ENCODE results near the gene DYSF.

Gene DYSF

DNA sequence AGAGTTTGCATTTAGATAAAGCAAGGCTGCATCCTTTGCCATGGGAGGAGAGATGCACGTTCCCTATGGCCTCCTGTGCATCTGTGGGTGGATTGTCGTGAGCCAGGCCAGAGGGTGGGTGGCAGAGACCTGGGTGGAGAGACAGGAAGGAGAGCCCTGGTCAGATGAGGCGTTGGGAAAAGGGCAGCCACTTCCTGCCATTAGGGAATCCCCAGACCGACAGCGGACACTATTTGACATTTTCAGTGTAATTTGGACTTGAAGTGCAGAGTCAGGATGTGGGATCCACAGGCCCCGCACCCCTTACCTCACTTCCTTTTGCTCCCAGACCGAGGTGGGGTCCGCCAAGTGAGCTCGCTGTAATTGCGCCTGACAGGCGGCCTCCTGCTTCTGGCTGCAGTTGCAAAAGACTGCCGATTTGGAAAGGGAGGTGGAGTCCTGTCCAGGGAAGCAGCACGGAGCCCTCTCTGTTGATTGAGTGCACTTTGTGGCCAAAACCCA, 150.0 kb downstream of the DYSF start:
- DNase-seq (ENCODE audit: low spot score): no peak

DNA sequence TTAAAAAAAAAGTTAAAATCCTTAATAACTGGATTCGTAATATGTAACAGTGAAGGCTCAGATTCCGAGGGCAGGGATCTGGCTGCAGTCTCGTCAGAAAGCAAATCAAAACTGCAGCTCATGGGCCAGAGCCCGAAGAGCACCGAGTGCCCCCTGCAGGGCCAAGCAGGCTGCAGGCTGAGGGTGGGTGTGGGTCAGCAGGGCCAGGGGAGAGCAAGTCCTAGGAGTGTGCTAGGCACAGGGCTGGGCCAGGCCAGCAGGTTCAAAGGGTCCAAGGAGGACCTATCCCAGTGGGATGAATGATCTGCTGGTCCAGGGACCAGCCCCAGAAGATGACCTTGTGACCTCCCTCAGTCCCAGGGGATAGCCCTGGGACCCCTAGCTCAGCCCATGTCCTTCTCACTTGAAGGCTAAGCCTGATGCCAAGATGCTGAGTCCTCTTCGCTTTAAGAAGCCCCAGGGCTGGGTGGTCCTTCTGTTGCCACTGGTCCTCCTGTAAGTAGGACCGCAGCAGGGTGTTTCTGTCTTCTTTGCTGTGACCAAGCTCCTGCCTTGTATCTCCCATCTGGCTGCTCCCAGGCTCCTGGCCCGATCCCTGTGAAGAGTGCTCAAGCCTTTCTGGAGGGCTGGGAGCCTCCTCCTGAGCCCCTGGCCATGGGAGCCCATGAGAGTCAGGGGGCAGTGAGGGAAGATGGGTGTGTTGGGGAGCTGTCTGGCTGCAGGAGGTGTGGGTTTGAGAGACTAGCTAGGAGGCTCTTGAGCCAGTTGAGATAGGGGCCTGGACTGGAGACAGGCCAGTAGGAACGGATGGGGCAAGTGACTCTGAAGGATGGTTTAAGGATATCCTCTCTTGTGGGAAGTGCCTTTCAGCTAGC, 150.7 kb downstream of the DYSF start:
- no peak for DNase-seq (ENCODE audit: low spot score)

DNA sequence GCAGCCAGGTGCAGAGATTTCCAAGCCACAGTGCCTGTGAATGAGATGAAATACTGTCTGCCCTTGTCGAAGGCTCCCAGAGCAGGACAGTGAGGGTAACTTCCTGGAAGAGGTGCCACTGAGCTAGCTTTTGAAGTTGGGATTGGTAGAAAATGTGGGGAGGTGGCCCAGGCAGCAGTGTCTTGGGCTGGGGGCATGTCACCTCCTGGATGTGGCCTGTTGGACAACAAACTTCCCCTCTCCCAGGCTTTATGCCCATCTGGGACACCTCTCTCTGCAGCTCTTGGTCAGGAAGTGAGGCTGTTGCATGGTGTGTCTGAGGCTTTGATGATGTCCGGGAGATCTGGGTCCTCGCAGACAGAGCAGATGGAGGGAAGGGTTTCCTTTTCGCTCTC, 151.4 kb downstream of the DYSF start:
- DNase-seq (ENCODE audit: low spot score): no peak

DNA sequence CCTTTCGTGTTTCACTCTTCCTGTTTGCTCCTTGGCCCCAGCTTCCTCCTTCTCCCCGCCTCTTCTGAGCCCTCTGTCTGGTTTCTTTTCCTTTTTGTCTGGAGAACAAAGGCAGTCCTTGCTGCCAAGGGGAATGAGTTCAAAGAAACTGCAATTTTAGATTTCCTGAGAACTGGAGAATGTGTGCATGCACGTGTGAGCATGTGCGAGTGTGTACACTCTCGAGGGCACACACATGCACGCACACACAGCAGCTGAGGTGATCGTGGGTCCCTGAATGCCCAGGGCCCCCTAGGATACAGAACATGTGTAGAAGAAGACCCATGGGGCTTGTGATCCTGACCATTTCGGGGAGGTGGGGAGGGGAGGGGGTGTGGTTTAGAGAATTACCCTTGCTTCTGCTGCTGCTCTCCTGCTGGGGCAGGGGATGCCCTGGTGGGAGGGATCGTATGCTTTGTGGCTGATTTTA, 151.8 kb downstream of the DYSF start:
- DNase-seq (ENCODE audit: low spot score): no peak

DNA sequence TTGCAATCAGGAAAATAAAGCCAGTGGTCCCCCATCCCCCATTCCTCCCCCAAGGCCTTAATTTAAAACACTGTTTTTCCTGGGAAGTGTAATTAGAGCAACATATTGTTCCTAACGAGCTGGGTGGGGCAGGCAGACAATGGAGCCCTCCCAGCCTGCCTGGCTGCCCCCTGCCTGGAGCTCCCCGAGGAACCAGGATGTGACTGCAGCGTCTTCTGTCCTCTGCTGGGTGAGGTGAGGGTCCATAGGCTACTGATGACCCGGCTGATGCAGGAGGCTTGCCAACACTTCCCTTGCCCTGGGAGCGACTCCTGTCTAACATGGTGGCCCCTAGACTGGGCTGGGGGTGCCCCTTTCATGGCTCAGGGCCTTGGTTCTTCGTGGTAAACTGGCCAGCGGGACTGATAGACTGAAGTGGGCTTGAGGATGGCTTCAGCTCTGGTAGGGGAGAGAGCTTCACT, 152.4 kb downstream of the DYSF start:
- no peak for DNase-seq (ENCODE audit: low spot score)

DNA sequence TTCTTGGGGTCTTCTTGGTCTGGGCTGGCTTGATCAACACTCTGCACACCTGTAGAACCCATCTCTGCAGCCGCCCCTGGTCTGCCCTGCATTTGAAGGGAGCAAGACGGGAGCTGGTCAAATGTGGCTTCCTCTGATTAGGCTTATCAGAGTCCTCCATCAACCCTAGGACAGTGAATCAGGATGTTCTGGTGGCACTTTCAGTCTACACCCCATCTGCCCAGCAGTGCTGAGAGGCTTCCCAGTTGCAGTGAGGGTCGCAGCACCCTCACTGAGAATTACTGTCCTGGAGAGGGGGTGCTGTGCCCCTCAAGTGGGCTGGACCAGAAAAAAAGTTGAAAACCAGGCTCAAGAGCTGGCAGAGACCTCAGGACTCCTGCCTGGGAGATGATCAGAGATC, 152.9 kb downstream of the DYSF start:
- no peak for DNase-seq (ENCODE audit: low spot score)

DNA sequence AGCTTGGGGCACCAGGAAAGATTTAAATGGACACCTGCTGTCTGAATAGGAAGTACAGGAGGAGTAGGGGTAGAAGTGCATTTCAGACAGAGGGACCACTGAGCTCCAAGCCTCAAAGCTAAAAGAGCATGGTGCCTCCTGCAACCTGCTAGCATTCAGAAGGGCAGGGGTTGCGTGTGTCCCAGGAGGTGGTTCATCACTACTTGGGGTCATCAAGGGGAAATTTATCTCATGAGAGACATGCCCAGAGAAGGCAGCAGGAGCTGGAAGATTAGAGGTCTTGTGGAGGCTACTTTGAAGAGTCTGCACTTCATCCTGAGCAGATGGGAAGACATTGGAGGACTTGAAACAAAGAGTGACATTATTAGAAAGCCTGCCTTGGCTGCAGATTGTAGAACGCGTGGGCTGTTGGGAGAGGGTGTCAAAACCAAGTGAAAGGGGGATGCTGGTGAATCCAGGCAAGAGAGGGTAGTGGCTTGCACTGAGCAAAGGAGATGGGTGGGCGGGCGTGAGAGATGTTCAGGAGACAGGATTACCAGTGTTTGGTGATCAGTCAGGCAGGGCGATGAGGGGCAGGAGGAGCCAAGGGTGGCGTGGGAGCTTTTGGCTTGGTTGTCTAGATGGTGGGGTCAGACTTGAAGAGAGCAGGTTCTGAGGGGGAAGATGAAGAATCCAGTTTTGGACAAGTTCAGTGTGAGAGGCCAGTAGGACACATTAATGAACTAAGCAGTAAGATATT, 154.0 kb downstream of the DYSF start:
- no peak for DNase-seq (ENCODE audit: low spot score)

DNA sequence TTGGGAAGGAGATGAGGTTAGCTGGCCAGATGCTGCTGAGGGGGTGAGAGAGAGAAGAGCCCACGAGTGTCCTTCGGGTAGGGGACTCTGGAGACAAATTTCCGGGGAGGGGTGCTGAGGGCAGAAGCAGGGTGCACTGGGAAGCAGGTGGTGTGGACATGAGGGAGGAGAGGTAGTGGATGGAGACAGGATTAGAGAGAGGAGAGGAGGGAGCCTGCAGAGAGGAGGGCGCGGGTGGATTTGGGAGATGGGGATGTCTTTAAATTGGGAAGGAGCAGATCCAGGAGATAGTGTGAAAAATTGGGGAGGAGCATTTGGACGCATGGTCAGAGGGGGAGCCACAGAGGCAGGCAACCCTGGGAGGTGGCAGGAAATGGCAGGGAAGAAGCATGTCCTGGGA, 154.7 kb downstream of the DYSF start:
- DNase-seq (ENCODE audit: low spot score): no peak

DNA sequence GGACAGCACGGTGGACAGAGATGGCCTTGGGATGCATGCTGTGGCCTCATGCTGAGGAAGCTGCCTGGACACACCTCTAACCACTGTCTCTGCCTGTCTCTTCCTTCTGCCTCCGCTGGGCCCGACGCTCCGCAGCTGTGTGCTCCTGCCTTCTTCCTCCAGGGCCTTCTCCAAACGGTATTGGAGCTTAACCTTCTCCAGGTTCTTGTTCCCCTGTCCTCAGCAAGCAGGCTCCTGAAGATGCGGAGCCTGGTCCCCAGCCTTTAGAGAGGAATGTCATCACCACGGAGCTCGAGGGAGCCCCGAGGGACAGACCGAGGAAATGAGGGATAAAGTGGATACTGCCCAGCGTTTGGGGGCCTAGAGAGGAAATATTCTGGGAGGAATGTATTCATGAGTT, 155.1 kb downstream of the DYSF start:
- DNase-seq (ENCODE audit: low spot score): no peak

DNA sequence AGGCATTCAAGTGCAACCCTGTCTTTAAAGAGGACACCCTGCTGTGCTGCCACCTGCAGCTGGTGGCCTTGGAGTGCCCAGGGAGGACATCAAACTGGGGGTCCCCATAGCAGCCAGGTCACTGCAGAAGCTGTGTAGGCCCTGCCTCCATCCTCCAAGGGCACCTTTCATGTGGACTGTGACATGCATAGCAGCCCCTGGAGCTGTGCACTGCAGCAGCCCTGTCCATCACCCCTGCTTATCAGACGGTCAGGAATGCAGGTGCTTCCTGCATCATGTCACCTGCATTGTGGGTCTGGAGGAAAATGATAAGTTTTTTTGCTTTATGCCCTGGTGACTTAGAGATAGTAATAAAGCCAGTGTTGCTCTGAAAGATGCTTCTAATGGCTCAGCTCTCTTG, 155.7 kb downstream of the DYSF start:
- no peak for DNase-seq (ENCODE audit: low spot score)

DNA sequence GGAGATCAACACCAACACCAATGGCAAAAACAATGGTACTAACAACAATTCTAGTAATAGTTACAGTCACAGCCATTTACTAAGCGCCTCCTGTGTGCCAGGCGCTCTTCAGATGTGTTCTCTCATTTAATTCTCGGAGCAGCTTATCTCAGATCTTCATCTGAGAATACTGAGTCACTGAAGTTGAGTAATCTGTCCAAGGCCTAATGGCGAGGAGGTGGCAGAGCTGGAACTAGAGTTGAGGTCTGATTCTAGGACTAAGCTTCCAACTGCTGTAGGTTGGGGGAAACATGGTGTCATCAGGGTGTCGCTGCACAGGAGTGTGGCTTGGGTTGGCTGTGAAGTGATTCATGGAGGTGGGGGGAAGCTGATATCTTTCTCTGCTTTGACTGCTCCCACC, 156.1 kb downstream of the DYSF start:
- no peak for DNase-seq (ENCODE audit: low spot score)

DNA sequence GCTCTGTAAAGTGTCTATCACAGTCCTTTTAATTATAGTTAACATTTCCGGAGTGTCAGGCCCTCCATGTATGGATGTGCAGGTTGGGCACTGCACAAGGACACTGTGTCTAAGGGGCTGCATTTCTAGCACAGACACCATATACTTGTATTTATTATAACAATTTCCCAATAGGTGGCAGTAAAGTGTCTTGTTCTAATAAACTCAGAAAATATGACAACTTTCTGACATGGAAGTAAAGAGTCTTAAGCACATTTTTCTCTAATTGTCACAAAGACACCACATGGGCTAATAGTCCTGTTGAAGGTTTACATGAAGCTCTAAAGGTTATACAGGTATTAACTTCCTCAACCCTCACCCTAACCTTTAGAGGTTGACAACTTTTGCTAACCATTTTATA, 156.6 kb downstream of the DYSF start:
- peak; percentile 50 for DNase-seq (ENCODE audit: low spot score)

DNA sequence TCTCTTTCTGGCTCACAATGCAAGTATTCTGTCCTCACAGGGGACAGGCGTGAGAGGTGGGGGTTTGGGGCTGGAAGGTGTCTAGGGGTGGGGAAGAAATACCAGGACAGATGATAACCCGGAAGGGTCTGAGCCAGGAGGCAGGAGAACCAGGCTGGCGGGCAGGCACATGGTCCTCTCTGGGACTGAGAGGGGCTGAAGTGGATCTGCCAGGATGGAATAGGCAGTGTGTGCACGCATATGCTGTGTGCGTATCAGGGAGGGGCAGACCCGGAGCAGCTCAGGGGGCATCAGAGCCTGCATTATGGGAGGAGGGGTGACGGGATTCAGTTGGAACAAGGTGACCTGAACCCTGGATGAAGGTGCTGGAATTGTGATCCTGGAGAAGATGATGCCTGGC, 157.3 kb downstream of the DYSF start:
- no peak for DNase-seq (ENCODE audit: low spot score)

DNA sequence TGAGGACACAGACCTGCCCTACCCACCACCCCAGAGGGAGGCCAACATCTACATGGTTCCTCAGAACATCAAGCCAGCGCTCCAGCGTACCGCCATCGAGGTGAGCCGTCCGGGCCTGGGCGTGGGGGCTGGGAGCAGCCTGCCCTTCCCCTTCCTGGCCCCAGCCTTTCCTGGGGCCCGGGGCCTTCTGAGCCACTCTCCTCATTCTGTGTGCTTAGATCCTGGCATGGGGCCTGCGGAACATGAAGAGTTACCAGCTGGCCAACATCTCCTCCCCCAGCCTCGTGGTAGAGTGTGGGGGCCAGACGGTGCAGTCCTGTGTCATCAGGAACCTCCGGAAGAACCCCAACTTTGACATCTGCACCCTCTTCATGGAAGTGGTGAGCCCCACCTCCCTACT, 157.9 kb downstream of the DYSF start:
- DNase-seq (ENCODE audit: low spot score): no peak

DNA sequence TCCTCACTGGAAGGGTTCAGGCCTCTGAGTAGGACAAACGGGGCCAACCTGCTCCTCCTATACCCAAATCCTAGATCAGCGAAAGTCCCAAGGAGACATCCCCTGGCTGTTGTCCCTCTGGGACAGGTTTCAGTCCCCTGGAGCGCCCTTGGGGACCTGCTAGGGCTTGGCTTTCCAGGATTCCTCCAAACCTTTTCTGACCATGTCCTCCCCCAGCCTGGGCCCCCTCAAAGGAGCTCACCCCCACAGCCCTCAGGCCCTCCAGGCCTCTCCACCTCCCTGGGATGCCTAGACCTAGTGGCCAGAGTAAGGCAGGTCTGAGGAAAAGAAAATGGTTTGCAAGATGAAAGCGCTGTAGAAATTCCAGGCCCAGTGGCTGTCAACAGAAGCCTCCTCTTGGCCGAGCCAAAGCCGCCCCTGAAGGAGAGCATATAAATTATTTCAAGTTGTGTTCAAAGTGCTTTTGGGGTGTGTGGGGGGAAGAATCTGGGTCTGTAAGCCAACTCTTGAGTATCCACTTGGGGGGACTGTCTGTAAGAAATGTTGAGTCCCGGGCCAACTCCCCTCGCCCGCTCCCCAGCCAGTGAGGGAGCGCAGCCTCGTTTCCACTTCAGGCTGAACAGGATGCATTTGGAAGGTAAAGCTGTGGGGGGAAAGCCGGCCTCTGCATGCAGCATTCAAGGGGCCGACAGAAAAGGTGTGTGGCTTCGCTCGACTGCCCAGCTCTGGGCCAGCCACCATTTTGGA, 158.6 kb downstream of the DYSF start:
- no peak for DNase-seq (ENCODE audit: low spot score)

DNA sequence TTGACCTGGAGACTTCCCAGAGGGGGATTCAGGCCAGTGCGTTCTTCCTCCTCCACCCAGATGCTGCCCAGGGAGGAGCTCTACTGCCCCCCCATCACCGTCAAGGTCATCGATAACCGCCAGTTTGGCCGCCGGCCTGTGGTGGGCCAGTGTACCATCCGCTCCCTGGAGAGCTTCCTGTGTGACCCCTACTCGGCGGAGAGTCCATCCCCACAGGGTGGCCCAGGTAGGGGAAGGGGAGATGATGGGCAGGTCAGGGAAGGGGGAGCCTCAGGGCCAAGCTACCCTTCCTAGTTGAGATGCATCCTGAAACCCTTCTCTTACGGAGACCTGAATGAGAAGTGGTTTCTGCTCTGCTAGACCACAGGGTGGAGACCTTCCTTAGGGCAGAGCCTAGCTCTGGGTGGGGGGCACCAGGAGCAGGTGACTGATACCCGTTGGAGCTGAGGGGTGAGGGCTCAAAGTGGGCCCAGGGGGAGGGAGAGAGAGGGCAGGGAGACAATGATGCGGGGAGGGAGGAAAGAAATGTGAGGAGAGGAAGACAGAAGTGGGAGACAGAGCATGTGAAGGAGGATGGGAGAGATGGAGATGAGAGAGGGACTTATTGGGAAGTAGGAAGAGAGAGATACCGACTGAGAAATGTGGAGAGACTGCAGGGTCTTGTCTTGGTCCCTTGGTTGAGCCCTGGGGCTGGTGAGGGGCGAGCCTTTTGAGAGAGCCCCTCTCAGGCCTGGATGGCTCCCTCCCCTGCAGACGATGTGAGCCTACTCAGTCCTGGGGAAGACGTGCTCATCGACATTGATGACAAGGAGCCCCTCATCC, 159.4 kb downstream of the DYSF start:
- DNase-seq (ENCODE audit: low spot score): no peak

DNA sequence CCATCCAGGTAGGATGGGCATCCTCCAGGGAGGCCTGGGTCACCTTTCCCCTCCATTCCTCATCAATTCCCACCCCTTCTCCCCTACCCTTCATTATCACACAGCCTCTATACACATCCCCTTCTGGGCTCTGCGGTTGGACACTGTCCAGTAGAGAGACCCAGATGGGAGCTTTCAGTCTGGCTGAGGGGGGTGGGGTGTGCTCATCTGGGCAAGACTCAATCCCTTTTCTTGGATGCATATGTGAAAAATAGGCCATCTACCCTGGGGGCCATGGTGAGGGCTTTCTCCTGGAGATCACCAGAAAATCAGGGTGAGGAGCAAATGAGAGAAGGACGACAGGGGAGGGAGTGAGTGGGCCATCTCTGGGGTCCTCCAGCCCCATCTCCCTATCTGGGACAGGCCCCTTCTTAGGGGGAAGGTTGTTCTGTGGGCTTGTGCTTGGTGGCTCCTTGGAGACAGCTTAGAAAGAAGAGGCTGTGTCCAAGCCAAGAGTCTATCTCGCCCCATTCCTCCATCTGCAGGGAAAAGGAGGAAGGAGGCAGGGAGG, 160.1 kb downstream of the DYSF start:
- DNase-seq (ENCODE audit: low spot score): no peak

DNA sequence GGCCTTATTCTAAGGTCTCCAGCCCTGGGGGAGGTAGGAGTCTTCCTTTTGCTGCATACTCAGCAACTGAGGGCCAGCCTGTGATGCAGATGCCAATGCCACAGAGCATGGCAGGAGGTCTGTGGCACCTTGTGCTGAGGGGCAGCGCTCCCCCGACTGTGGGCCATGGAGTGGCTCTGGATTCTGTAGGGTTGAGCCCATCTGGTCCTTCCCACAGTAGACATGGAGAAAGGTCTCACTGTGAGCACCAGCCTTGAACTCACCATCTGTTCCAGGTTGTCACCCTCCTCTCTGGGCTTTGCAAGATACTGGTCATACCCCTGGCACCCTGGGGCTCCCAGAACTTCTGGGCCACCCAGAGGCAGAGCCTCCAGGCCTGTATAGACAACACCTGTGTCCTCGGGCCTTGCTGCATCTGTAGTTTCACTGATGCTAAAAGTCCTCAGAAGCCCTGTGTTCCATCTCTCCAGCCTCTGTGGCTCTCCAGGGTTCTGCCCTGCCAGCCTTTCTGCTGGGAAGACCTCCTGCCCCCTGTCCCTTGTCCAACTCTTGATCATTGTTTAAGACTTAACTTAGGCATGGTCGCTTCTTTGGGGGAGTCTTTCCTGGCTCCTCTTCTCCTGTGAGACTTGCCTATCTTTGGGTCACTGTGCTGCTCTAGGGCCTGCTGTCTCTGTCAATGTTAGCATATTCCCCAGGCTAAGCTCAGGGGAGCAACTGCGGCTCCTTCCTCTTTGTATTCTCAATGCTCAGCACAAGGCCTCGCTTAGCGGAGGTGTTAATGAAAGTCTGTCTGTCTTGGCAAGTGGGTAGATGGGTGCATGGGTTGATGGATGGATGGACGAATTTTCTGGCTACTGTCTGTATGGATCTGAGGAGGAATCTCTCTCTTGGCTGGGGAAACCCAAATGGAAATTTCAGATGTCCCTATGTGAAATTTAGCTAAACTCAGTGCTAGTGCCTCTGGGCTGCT, 160.9 kb downstream of the DYSF start:
- DNase-seq (ENCODE audit: low spot score): no peak

DNA sequence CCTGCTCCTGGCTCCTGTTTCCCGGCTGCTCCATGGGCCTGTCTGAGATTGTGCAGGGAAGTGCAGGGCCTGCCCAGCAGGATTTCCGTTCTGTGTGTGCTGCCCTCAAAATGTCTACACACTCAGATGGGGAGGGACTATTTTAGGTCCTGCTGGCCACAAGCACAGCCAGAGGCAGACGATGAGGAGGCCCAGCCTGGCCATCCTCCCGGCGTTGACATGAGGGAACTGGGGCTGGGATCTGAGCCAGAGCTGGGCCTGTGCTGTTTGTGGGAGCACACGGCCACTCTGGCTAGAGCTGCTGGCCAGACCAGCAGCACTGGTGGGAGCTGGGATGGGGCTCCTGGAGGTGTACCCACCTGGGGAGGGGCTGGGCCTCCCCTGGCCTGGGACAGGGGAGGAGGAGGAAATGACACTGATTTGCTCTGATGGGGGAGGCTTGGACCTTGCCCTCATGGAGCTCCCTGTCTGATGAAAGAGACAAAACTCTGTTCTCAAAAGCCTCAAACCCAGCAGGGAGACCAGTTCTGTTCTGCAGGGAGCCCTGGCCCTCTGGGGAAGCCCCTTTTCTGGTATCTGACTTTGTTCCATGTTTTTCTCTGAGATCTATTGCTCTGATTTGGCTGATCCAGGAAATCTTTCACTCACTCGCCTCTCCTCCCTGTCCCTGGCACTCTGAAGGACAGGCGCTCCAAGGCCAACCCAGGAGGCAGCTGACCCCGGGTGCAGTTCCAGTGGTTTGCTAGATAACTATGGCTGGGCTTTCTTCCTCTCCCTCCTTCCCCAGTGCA, 161.8 kb downstream of the DYSF start:
- peak; percentile 83 for DNase-seq (ENCODE audit: low spot score)
